Sigmoid colon (tissue), 7 donors: ENCODE results near the gene RBCK1. TPM values are rescaled to one million over a fixed set of nuclear protein-coding genes. Genes with fewer than 3 reads are reported as not detected.
"Not testable (repeated sequence)": the region's sequence is repeated elsewhere in the genome, so short reads cannot be mapped to it uniquely, and the experiment has no call there.

Experiments used
- DNase-seq: peaks from one replicate; pipeline ENCODE4 v3.0.0-alpha.2; 2019
- H3K27ac ChIP-seq, 4 donors: fragments of 200-600 bp; sonication (generic); one replicate each; pipeline ENCODE4 v1.5.1; 2016 to 2019; ENCODE audit warnings: mild to moderate bottlenecking in 1 of 4
- H3K27me3 ChIP-seq, 3 donors: fragments of 200-600 bp; sonication (generic); one replicate each; pipeline ENCODE4 v1.5.1; 2019; ENCODE audit warnings: mild to moderate bottlenecking in 1 of 3
- H3K36me3 ChIP-seq, 4 donors: fragments of 200-600 bp; sonication (generic); one replicate each; pipeline ENCODE4 v1.5.1; 2016 to 2019
- H3K4me1 ChIP-seq, 4 donors: fragments of 200-600 bp; sonication (generic); one replicate each; pipeline ENCODE4 v1.5.1; 2017 to 2019
- H3K4me3 ChIP-seq, 4 donors: fragments of 200-600 bp; sonication (generic); one replicate each; pipeline ENCODE4 v1.5.1; 2017 to 2019; ENCODE audit warnings: mild to moderate bottlenecking in 2 of 4, moderate library complexity in 1 of 4
- H3K9me3 ChIP-seq, 4 donors: fragments of 200-600 bp in 3 of 4; sonication (generic) in 3 of 4; one replicate each; pipeline versions ENCODE4 v1.5.1 to v1.6.1; 2013 to 2019
- CTCF ChIP-seq, 4 experiments: fragments of 450-650 bp in 3 of 4; fragments of 200-600 bp in 1 of 4; IDR thresholded peaks; one replicate each; pipeline ENCODE4 v1.5.1; 2016 to 2019; ENCODE audit warnings: antibody characterized with exemption in 4 of 4, mild to moderate bottlenecking in 3 of 4, moderate library complexity in 2 of 4
- EP300 ChIP-seq, 4 donors: sonication (generic); formaldehyde crosslinking; IDR thresholded peaks; one replicate each; pipeline ENCODE4 v1.6.1; 2017; ENCODE audit warnings: antibody characterized with exemption in 4 of 4
- POLR2A ChIP-seq, 2 donors: fragments of 450-650 bp; IDR thresholded peaks; one replicate each; pipeline ENCODE4 v1.6.1; 2016; ENCODE audit warnings: antibody characterized with exemption in 2 of 2, mild to moderate bottlenecking in 2 of 2, moderate library complexity in 2 of 2
- POLR2AphosphoS5 ChIP-seq, 4 donors: sonication (generic); formaldehyde crosslinking; IDR thresholded peaks; one replicate each; pipeline ENCODE4 v1.6.1; 2017; ENCODE audit warnings: antibody characterized with exemption in 4 of 4
- WGBS, 2 donors: extraction: QIAGEN DNeasy Blood & Tissue Kit; methylation state at CpG; one replicate each; pipeline ENCODE4 v1.1.7; 2013; 5-methylcytosine and 5-hydroxymethylcytosine counted together
- intact Hi-C: fragments of 100-400 bp; cut with DNase I; formaldehyde crosslinking; loops from one replicate; pipeline ENCODE4 v1.15.1; 2023
- polyA plus RNA-seq, 3 donors: library from polyadenylated mRNA; stranded (reverse); fragments of 200-250 nt; gene quantifications; one replicate each; pipeline ENCODE4 v1.2.3, GENCODE V29; 2013
- total RNA-seq, 4 donors: library from RNA; depleted of rRNA; stranded (reverse); fragments of >200 nt; gene quantifications; one replicate each; pipeline ENCODE4 v1.1.0, GENCODE V29; 2016
- donor health status: healthy with polysubstance abuse.
- donor health status: Bipolar disorder and iron deficiency.
- donor health status: healthy.

RBCK1 gene
- total and polyA plus RNA-seq, 7 donors, result 60.7 to 197 (median 77.5) TPM

- Histone ChIP-seq H3K36me3 (peaks cover 18 to 81% (median 27%) of the 10 kb centered on the region in 4 donors), H3K27me3 (no peaks in the 10 kb centered on the region), H3K4me3 (no peak overlapping the region), H3K9me3 (no peaks in the 10 kb centered on the region), H3K4me1 (peaks cover 0 to 15% (median 5%) of the 10 kb centered on the region in 4 donors), H3K27ac (peak overlapping the region in 1 of 4 donors; percentile 1)
- intact Hi-C loops, result no loop called here
- no peak for TF ChIP-seq EP300 (IDR thresholded peaks at IDR 0.05)
- TF ChIP-seq POLR2AphosphoS5 (IDR thresholded peaks at IDR 0.05), result no peak
- TF ChIP-seq POLR2A (IDR thresholded peaks at IDR 0.05), result no peak
- 80 to 84% methylated on average over 12 of the region's 12 CpGs for WGBS, 2 donors
- DNase-seq, result no peak
Observed at GRCh38 chr20:444862-445426, 36.8 kb downstream of the RBCK1 start.

GRCh38 chr20:445514-446336 lies 37.6 kb downstream of the RBCK1 start:
- Histone ChIP-seq H3K4me3 (no peak overlapping the region), H3K4me1 (peaks cover 0 to 15% (median 5%) of the 10 kb centered on the region in 4 donors), H3K27me3 (no peaks in the 10 kb centered on the region), H3K9me3 (no peaks in the 10 kb centered on the region), H3K27ac (peak overlapping the region in 1 of 4 donors; percentile 1), H3K36me3 (peaks cover 10 to 73% (median 19%) of the 10 kb centered on the region in 4 donors)
- WGBS, 2 donors, result 88 to 93% methylated on average over 5 of the region's 5 CpGs
- intact Hi-C loops, result no loop called here
- no peak for DNase-seq
- TF ChIP-seq POLR2A (IDR thresholded peaks at IDR 0.05) (no peak), POLR2AphosphoS5 (IDR thresholded peaks at IDR 0.05) (no peak), CTCF (IDR thresholded peaks at IDR 0.05) (no peak), EP300 (IDR thresholded peaks at IDR 0.05) (no peak)

GRCh38 chr20:452021-452420 lies 43.9 kb downstream of the RBCK1 start:
- H3K9me3 ChIP-seq, H3K4me1 ChIP-seq, H3K4me3 ChIP-seq, H3K27ac ChIP-seq, DNase-seq, H3K27me3 ChIP-seq, intact Hi-C loops: not testable (repeated sequence)
- WGBS, 2 donors, result 86 to 87% methylated on average over 11 of the region's 11 CpGs
- peaks cover 0 to 11% (median 0%) of the 10 kb centered on the region in 4 donors for H3K36me3 ChIP-seq

GRCh38 chr20:454951-455350 lies 46.9 kb downstream of the RBCK1 start:
- intact Hi-C loops, result no loop called here
- TF ChIP-seq POLR2A (IDR thresholded peaks at IDR 0.05) (no peak), POLR2AphosphoS5 (IDR thresholded peaks at IDR 0.05) (no peak), CTCF (IDR thresholded peaks at IDR 0.05) (no peak), EP300 (IDR thresholded peaks at IDR 0.05) (no peak)
- Histone ChIP-seq H3K27me3 (no peaks in the 10 kb centered on the region), H3K9me3 (no peaks in the 10 kb centered on the region), H3K4me1 (peaks cover 0 to 17% (median 15%) of the 10 kb centered on the region in 4 donors), H3K4me3 (no peak overlapping the region), H3K36me3 (no peaks in the 10 kb centered on the region), H3K27ac (no peak overlapping the region)
- 38 to 73% methylated on average over 3 of the region's 3 CpGs for WGBS, 2 donors
- no peak for DNase-seq

- TF ChIP-seq EP300 (IDR thresholded peaks at IDR 0.05), result no peak
- no peak for TF ChIP-seq POLR2AphosphoS5 (IDR thresholded peaks at IDR 0.05)
- no peak for TF ChIP-seq POLR2A (IDR thresholded peaks at IDR 0.05)
- TF ChIP-seq CTCF (IDR thresholded peaks at IDR 0.05), result no peak
- Histone ChIP-seq H3K36me3 (no peaks in the 10 kb centered on the region), H3K4me3 (no peak overlapping the region), H3K27me3 (no peaks in the 10 kb centered on the region), H3K27ac (no peak overlapping the region), H3K4me1 (peaks cover 0 to 40% (median 37%) of the 10 kb centered on the region in 4 donors), H3K9me3 (no peaks in the 10 kb centered on the region)
- no peak for DNase-seq
- 54 to 72% methylated on average over 6 of the region's 6 CpGs for WGBS, 2 donors
- intact Hi-C loops, result no loop called here
Observed at GRCh38 chr20:458776-459175, 50.7 kb downstream of the RBCK1 start.
